ENCODE measurements around the gene MB21D2. TPM values are rescaled to one million over a fixed set of nuclear protein-coding genes. Genes with fewer than 3 reads are reported as not detected.

The MB21D2 gene
- total RNA-seq, 1 experiment from 2014 or later = 19.7 TPM

GRCh38 chr3:192905980-192906678 lies 11.5 kb downstream of the MB21D2 start:
- Mint-ChIP-seq H3K27me3 (ENCODE audit: low read depth) (no peaks in the 10 kb centered on the region), H3K4me3 (no peak overlapping the region), H3K4me1 (peaks cover 50% of the 10 kb centered on the region), H3K36me3 (peaks cover 31% of the 10 kb centered on the region), H3K9me3 (peaks cover 12% of the 10 kb centered on the region), H3K27ac (peak overlapping the region; percentile 25)
- ChIA-PET POLR2A (no interaction called here), CTCF (interaction anchor here (1.2 to 1.5 kb wide), 2 partner anchors 9 to 667 kb away, joined by 3 to 4 read pairs; no protein-coding TSS in a partner anchor)
- ATAC-seq = peak; percentile 63
- no peak for TF ChIP-seq ELF4 (CRISPR knock-in tag; IDR thresholded peaks at IDR 0.05; ENCODE audit: low read depth)
- TF ChIP-seq, protein P1, sequence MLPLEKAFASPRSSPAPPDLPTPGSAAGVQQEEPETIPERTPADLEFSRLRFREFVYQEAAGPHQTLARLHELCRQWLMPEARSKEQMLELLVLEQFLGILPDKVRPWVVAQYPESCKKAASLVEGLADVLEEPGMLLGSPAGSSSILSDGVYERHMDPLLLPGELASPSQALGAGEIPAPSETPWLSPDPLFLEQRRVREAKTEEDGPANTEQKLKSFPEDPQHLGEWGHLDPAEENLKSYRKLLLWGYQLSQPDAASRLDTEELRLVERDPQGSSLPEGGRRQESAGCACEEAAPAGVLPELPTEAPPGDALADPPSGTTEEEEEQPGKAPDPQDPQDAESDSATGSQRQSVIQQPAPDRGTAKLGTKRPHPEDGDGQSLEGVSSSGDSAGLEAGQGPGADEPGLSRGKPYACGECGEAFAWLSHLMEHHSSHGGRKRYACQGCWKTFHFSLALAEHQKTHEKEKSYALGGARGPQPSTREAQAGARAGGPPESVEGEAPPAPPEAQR (CRISPR knock-in tag; IDR thresholded peaks at IDR 0.05) = no peak
- no peak for TF ChIP-seq ARID4B (CRISPR knock-in tag; IDR thresholded peaks at IDR 0.05; ENCODE audit: borderline replicate concordance)
- TF ChIP-seq SMAD4 (CRISPR knock-in tag; IDR thresholded peaks at IDR 0.05) = no peak
- TF ChIP-seq, protein P2, sequence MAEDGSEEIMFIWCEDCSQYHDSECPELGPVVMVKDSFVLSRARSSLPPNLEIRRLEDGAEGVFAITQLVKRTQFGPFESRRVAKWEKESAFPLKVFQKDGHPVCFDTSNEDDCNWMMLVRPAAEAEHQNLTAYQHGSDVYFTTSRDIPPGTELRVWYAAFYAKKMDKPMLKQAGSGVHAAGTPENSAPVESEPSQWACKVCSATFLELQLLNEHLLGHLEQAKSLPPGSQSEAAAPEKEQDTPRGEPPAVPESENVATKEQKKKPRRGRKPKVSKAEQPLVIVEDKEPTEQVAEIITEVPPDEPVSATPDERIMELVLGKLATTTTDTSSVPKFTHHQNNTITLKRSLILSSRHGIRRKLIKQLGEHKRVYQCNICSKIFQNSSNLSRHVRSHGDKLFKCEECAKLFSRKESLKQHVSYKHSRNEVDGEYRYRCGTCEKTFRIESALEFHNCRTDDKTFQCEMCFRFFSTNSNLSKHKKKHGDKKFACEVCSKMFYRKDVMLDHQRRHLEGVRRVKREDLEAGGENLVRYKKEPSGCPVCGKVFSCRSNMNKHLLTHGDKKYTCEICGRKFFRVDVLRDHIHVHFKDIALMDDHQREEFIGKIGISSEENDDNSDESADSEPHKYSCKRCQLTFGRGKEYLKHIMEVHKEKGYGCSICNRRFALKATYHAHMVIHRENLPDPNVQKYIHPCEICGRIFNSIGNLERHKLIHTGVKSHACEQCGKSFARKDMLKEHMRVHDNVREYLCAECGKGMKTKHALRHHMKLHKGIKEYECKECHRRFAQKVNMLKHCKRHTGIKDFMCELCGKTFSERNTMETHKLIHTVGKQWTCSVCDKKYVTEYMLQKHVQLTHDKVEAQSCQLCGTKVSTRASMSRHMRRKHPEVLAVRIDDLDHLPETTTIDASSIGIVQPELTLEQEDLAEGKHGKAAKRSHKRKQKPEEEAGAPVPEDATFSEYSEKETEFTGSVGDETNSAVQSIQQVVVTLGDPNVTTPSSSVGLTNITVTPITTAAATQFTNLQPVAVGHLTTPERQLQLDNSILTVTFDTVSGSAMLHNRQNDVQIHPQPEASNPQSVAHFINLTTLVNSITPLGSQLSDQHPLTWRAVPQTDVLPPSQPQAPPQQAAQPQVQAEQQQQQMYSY (CRISPR knock-in tag; IDR thresholded peaks at IDR 0.05) = no peak
- TF ChIP-seq ZNF232 (CRISPR knock-in tag; IDR thresholded peaks at IDR 0.05) = no peak
- no peak for TF ChIP-seq PRRX2 (CRISPR knock-in tag; IDR thresholded peaks at IDR 0.05)
- no peak for TF ChIP-seq ZNF532 (CRISPR knock-in tag; IDR thresholded peaks at IDR 0.05; ENCODE audit: borderline replicate concordance)
- no peak for TF ChIP-seq NFATC4 (CRISPR knock-in tag; IDR thresholded peaks at IDR 0.05)
- TF ChIP-seq JUN (CRISPR knock-in tag; IDR thresholded peaks at IDR 0.05) = no peak
- TF ChIP-seq MXD4 (CRISPR knock-in tag; IDR thresholded peaks at IDR 0.05; ENCODE audit: borderline replicate concordance) = no peak
- no peak for DNase-seq (ENCODE audit: low spot score)

Measured in WTC11 (cell line).